ENCODE results near the gene ARL3.
"Not testable (repeated sequence)": the region's sequence is repeated elsewhere in the genome, so short reads cannot be mapped to it uniquely, and the experiment has no call there.

The ARL3 gene

GRCh38 chr10:102735065-102735562, 20.9 kb upstream of the ARL3 start:
- DNase-seq: no peak

GRCh38 chr10:102732661-102733060, 18.5 kb upstream of the ARL3 start:
- DNase-seq: no peak

GRCh38 chr10:102731222-102731800, 17.1 kb upstream of the ARL3 start:
- no peak for DNase-seq

GRCh38 chr10:102729029-102730026, 15.1 kb upstream of the ARL3 start:
- peak; percentile 74 for DNase-seq

GRCh38 chr10:102727037-102727818, 13.0 kb upstream of the ARL3 start:
- no peak for DNase-seq

- DNase-seq: no peak
Measured at GRCh38 chr10:102726274-102726673, 12.1 kb upstream of the ARL3 start.

- DNase-seq: no peak
Measured at GRCh38 chr10:102723989-102724388, 9.8 kb upstream of the ARL3 start.

- DNase-seq: no peak
Measured at GRCh38 chr10:102721954-102722353, 7.8 kb upstream of the ARL3 start.

- DNase-seq: no peak
Measured at GRCh38 chr10:102720775-102721301, 6.6 kb upstream of the ARL3 start.

GRCh38 chr10:102720337-102720736, 6.1 kb upstream of the ARL3 start:
- DNase-seq: no peak

- no peak for DNase-seq
Measured at GRCh38 chr10:102718220-102718619, 4.0 kb upstream of the ARL3 start.

GRCh38 chr10:102716900-102717565, 2.8 kb upstream of the ARL3 start:
- not testable (repeated sequence) for DNase-seq

GRCh38 chr10:102715880-102716279, 1.7 kb upstream of the ARL3 start:
- no peak for DNase-seq

- DNase-seq: no peak
Measured at GRCh38 chr10:102714621-102715455, 641 bp upstream of the ARL3 start, which contains the start of gene SFXN2. TSS of gene SFXN2 (plus strand) at chr10:102714636. CDS start at chr10:102726637, 12,001 bp downstream.

GRCh38 chr10:102713539-102713813, 721 bp downstream of the ARL3 start:
- DNase-seq: no peak

GRCh38 chr10:102712843-102713538, 1.2 kb downstream of the ARL3 start:
- DNase-seq: no peak

- DNase-seq: no peak
Measured at GRCh38 chr10:102712089-102712488, 2.1 kb downstream of the ARL3 start.

- peak; percentile 78 for DNase-seq
Measured at GRCh38 chr10:102710609-102711008, 3.6 kb downstream of the ARL3 start.

- no peak for DNase-seq
Measured at GRCh38 chr10:102705531-102705930, 8.7 kb downstream of the ARL3 start.

- peak; percentile 84 for DNase-seq
Measured at GRCh38 chr10:102704915-102705314, 9.3 kb downstream of the ARL3 start.

- no peak for DNase-seq
Measured at GRCh38 chr10:102702742-102703141, 11.5 kb downstream of the ARL3 start.

Data from fibroblast of skin of scalp (primary cell).